ENCODE measurements around the gene RPRD2. TPM values are rescaled to one million over a fixed set of nuclear protein-coding genes. Genes with fewer than 3 reads are reported as not detected.

RPRD2 gene
- polyA plus RNA-seq, 1 donor (not counting 4 experiments of a cell fraction or from before 2014, with no cell fraction given), result 9.1 TPM

GRCh38 chr1:150420560-150421265, 56.8 kb downstream of the RPRD2 start:
- Histone ChIP-seq H3K9me1 (ENCODE audit: control insufficient read depth, extremely low read depth, insufficient read depth, low read length) (no peaks in the 10 kb centered on the region), H3K79me2 (ENCODE audit: control insufficient read depth, insufficient read depth, low read length) (peaks cover 2% of the 10 kb centered on the region), H3K9ac (ENCODE audit: control insufficient read depth, extremely low read depth, insufficient read depth, low read length) (no peak overlapping the region), H4K20me1 (ENCODE audit: control insufficient read depth, extremely low read depth, insufficient read depth, low read length) (no peaks in the 10 kb centered on the region), H3K9me3 (ENCODE audit: control insufficient read depth, low read depth, low read length) (no peaks in the 10 kb centered on the region), H3K27me3 (ENCODE audit: control insufficient read depth, extremely low read depth, insufficient read depth, low read length) (no peaks in the 10 kb centered on the region), H3K36me3 (ENCODE audit: control insufficient read depth in 2 of 2, extremely low read depth in 1 of 2, insufficient read depth in 2 of 2, low read length in 2 of 2) (peaks cover 0 to 1% of the 10 kb centered on the region in 2 experiments), H2AFZ (ENCODE audit: control insufficient read depth, low read length) (no peak overlapping the region), H3K4me1 (ENCODE audit: control insufficient read depth, extremely low read depth, insufficient read depth, low read length) (no peaks in the 10 kb centered on the region), H3K4me3 (ENCODE audit: control insufficient read depth in 2 of 3, extremely low read depth in 1 of 3, insufficient read depth in 2 of 3, low read depth in 1 of 3, low read length in 3 of 3) (no peak overlapping the region), H3K27ac (ENCODE audit: control insufficient read depth, insufficient read depth, low read length) (no peak overlapping the region), H3K4me2 (ENCODE audit: control insufficient read depth, extremely low read depth, insufficient read depth, low read depth, low read length) (no peak overlapping the region)
- dilution Hi-C loops (cut with MboI; ENCODE audit: extremely low pct_ligation_motif_present, low sequenced_read_pairs), result no loop called here
- DNase-seq (ENCODE audit: low read depth, low spot score), result no peak
- FAIRE-seq, result no peak
- no peak for TF ChIP-seq EZH2 (IDR thresholded peaks at IDR 0.05; ENCODE audit: low read length)
- no peak for TF ChIP-seq CTCF (optimal IDR thresholded peaks at IDR 0.05 in 1 of 3, IDR thresholded peaks at IDR 0.05 in 1 of 3, conservative IDR thresholded peaks at IDR 0.05 in 1 of 3; ENCODE audit: extremely low read depth in 1 of 3, insufficient read depth in 2 of 3, low read length in 3 of 3)

DNA sequence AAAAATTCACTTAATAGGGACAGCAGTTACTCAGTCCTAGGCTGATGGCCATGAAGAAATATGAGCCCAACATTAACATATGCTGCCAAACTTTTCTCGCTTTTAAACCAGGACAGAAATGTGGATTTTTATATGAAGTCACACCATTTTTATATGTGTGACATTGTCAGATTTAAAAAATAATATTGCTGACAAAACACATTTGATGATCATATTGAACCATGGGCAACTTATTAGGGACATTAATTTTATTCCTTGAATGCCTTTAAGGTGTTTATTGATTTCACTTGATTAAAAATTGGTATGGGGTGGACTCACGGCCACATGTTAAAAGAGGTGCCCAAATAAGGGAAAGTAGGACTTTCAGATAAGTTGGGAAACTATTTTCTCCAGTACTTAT, 58.6 kb downstream of the RPRD2 start:
- no peaks in the 10 kb centered on the region for H3K4me1 ChIP-seq (ENCODE audit: control insufficient read depth, extremely low read depth, insufficient read depth, low read length)
- H3K79me2 ChIP-seq (ENCODE audit: control insufficient read depth, insufficient read depth, low read length), result no peaks in the 10 kb centered on the region
- no peak for DNase-seq (ENCODE audit: low read depth, low spot score)
- TF ChIP-seq EZH2 (IDR thresholded peaks at IDR 0.05; ENCODE audit: low read length) (no peak), CTCF (optimal IDR thresholded peaks at IDR 0.05 in 1 of 3, IDR thresholded peaks at IDR 0.05 in 1 of 3, conservative IDR thresholded peaks at IDR 0.05 in 1 of 3; ENCODE audit: extremely low read depth in 1 of 3, insufficient read depth in 2 of 3, low read length in 3 of 3) (no peak)
- no peak overlapping the region for H3K4me3 ChIP-seq (ENCODE audit: control insufficient read depth in 2 of 3, extremely low read depth in 1 of 3, insufficient read depth in 2 of 3, low read depth in 1 of 3, low read length in 3 of 3)
- no peak overlapping the region for H3K9ac ChIP-seq (ENCODE audit: control insufficient read depth, extremely low read depth, insufficient read depth, low read length)
- peaks cover 0 to 1% of the 10 kb centered on the region in 2 experiments for H3K36me3 ChIP-seq (ENCODE audit: control insufficient read depth in 2 of 2, extremely low read depth in 1 of 2, insufficient read depth in 2 of 2, low read length in 2 of 2)
- FAIRE-seq, result no peak
- no peaks in the 10 kb centered on the region for H3K9me1 ChIP-seq (ENCODE audit: control insufficient read depth, extremely low read depth, insufficient read depth, low read length)
- H3K4me2 ChIP-seq (ENCODE audit: control insufficient read depth, extremely low read depth, insufficient read depth, low read depth, low read length), result no peak overlapping the region
- dilution Hi-C loops (cut with MboI; ENCODE audit: extremely low pct_ligation_motif_present, low sequenced_read_pairs), result no loop called here
- H3K27ac ChIP-seq (ENCODE audit: control insufficient read depth, insufficient read depth, low read length), result no peak overlapping the region
- no peaks in the 10 kb centered on the region for H3K9me3 ChIP-seq (ENCODE audit: control insufficient read depth, low read depth, low read length)
- no peaks in the 10 kb centered on the region for H3K27me3 ChIP-seq (ENCODE audit: control insufficient read depth, extremely low read depth, insufficient read depth, low read length)
- no peak overlapping the region for H2AFZ ChIP-seq (ENCODE audit: control insufficient read depth, low read length)
- no peaks in the 10 kb centered on the region for H4K20me1 ChIP-seq (ENCODE audit: control insufficient read depth, extremely low read depth, insufficient read depth, low read length)

Measured in keratinocyte (primary cell).